NB4 (cell line): ENCODE measurements around the gene MFAP4.

Experiments used
- POLR2A ChIP-seq: IDR thresholded peaks from 2 replicates; pipeline ENCODE4 v1.6.1; 2011; ENCODE audit warnings: mild to moderate bottlenecking; ENCODE audit not compliant: insufficient read length; ENCODE audit errors: extremely low read depth
- TF ChIP-seq, protein P1 (sequence below): IDR thresholded peaks from one replicate; pipeline ENCODE4 v1.5.1; 2012; ENCODE audit warnings: low read depth, low read length

DNA sequence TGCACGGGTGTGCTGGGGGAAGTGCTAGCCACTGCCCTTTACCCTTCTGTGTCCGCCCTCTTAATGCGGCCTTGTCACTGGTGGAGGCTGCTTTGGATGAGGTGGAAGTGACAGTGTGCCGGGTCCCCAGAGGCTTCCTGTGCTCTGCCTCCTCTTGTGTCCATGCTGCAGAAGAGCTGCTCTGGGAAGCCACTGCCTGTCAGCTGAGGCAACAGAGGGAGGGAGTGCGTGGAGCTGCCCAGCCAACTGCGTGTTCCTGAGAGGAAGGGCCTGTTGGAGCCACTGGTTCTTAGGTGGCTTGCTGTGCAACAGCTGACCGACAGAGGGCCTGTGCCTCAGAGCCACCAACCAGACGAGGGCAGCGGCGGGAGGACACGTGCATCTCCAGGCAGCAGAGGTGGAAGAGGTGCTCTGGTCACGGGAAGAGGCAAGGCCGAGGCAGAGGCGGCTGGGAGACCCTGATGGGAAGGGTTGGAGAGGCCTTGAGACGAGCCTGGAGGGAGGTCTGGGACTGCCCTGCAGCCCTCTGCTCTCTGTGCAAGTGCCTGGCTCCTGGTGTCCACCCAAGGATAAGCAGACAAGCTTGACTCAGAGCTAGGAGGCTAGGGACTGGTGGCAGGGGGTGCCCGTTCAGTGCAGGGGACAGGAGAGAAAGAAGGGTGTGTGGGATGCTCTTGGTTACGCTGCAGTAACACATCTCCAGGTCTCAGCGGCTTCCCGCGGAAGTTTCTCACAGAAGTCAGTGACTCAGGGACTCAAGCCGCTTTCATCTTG, 49.9 kb downstream of the MFAP4 start:
- TF ChIP-seq, protein P1, sequence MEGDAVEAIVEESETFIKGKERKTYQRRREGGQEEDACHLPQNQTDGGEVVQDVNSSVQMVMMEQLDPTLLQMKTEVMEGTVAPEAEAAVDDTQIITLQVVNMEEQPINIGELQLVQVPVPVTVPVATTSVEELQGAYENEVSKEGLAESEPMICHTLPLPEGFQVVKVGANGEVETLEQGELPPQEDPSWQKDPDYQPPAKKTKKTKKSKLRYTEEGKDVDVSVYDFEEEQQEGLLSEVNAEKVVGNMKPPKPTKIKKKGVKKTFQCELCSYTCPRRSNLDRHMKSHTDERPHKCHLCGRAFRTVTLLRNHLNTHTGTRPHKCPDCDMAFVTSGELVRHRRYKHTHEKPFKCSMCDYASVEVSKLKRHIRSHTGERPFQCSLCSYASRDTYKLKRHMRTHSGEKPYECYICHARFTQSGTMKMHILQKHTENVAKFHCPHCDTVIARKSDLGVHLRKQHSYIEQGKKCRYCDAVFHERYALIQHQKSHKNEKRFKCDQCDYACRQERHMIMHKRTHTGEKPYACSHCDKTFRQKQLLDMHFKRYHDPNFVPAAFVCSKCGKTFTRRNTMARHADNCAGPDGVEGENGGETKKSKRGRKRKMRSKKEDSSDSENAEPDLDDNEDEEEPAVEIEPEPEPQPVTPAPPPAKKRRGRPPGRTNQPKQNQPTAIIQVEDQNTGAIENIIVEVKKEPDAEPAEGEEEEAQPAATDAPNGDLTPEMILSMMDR = no peak
- TF ChIP-seq POLR2A = no peak
